Measurements from ENCODE around the gene CNTN2. TPM values are rescaled to one million over a fixed set of nuclear protein-coding genes. Genes with fewer than 3 reads are reported as not detected.

The CNTN2 gene
- total RNA-seq, 1 donor from 2014 or later = not detected

DNA sequence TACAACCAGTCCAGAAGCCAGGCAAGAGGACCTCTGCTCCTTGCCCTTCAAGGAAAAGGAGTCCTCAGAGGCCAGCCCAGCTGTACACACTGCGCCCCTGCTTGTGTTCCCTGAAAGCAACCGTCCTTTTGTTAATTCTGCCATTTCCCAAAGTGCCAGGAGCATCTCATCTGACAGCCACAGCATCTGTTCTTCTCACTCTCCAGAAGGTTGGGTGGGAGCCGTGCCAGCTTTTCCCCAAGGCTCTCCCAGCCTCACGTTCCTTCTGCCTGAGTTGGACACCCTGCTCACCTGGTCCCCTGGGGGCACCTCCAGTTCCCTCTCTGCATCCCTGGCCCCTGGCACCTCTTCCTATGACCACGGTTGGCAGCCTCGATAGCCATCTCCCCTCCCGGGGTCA is 10.5 kb upstream of the CNTN2 start:
- DNase-seq (ENCODE audit: low read depth) = no peak
- H3K4me3 ChIP-seq (ENCODE audit: low read depth, low read length) = no peak overlapping the region
- TF ChIP-seq CTCF (IDR thresholded peaks at IDR 0.05; ENCODE audit: insufficient read depth, low read length, poor library complexity, severe bottlenecking) = no peak
- peaks cover 27% of the 10 kb centered on the region for H3K27me3 ChIP-seq (ENCODE audit: control insufficient read depth, insufficient read depth, low read length)
- H3K36me3 ChIP-seq (ENCODE audit: control insufficient read depth, insufficient read depth, low read length) = no peaks in the 10 kb centered on the region

DNA sequence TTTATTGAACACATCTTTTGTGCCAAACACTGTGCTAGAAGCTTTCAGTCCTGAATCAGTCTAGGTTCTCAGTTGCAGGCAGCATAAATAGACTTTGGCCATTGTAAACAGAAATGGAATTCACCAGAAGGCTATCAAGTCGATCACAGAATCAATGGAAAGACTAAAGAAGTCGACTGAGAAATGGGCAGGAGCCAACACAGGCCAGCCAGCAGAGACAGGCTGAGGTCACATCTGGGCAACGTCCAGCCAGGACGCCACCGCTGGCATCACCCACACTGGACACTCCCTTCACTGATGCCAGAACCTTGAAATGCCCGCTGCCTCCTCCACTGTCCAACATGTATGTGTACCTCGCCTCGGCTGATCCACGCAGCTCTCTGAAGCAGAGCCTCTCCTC is 5.5 kb upstream of the CNTN2 start:
- no peak for DNase-seq (ENCODE audit: low read depth)
- no peak for TF ChIP-seq CTCF (IDR thresholded peaks at IDR 0.05; ENCODE audit: insufficient read depth, low read length, poor library complexity, severe bottlenecking)
- Histone ChIP-seq H3K27me3 (ENCODE audit: control insufficient read depth, insufficient read depth, low read length) (peaks cover 24% of the 10 kb centered on the region), H3K4me3 (ENCODE audit: low read depth, low read length) (no peak overlapping the region), H3K36me3 (ENCODE audit: control insufficient read depth, insufficient read depth, low read length) (no peaks in the 10 kb centered on the region)

DNA sequence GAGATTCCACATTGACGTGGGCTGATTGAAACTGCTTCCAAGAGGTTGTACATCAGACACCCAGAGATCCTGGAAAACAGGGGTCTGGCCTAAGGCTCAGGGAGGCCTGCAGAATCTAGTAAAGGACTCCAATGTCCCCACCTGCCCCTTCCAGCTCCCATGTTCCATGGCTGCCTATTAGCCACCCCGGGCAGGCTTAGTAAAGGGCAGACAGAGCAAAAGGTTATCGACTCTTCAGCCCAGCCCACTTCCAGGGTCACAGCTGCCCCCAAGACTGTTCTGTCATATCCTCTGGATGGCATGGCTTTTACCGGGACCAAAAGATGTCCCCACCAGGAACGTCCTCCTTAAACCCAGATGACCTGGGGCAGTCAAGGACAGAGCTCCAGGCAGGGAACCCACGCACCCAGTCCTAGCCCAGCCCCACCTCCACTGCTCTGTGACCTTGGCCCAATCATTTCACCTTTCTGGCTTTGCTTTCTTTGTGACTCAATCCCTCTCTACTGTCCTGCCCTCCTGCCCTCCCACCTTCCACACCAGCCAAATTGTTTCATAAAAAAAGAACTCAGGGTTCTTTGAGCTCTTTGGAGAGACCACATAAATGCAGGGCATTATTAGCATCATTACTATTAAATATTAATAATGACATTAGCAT is 4.8 kb upstream of the CNTN2 start:
- Histone ChIP-seq H3K27me3 (ENCODE audit: control insufficient read depth, insufficient read depth, low read length) (peaks cover 31% of the 10 kb centered on the region), H3K4me3 (ENCODE audit: low read depth, low read length) (no peak overlapping the region), H3K36me3 (ENCODE audit: control insufficient read depth, insufficient read depth, low read length) (no peaks in the 10 kb centered on the region)
- no peak for TF ChIP-seq CTCF (IDR thresholded peaks at IDR 0.05; ENCODE audit: insufficient read depth, low read length, poor library complexity, severe bottlenecking)
- DNase-seq (ENCODE audit: low read depth) = no peak

DNA sequence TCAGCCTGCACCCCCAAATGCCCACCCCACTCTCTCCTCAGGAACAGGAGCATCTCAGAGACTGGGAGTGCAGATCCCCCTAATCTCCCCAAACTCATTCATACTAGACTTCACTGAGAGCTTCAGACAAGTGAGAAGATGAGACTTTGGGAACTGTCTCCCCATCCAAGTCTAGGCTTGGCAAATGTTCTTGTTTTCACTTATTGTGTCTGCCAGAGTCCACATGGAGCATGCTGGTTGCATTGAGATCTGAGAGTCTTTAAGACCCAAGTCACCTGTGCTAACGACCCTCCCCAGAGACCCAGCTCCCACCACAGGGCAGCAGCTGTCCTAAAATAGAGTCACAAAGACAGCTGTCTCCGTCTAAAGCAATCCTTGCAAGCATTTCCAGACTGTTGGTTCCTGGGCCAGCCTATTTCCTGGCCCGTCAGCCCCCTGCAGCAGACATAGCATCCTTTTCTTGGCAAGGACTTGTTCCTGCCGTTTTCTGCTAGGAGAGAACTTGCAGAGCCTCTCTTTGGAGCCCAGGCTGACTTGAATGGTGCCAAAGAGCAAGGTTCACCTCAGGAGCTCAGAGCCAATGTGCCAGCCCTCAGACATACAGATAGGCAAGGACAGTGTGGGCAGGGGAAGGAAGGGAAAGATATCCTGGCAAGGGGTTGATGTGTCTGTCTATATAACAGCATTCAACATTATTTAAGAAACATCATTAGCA is 1.9 kb upstream of the CNTN2 start:
- peaks cover 56% of the 10 kb centered on the region for H3K27me3 ChIP-seq (ENCODE audit: control insufficient read depth, insufficient read depth, low read length)
- H3K36me3 ChIP-seq (ENCODE audit: control insufficient read depth, insufficient read depth, low read length) = no peaks in the 10 kb centered on the region

DNA sequence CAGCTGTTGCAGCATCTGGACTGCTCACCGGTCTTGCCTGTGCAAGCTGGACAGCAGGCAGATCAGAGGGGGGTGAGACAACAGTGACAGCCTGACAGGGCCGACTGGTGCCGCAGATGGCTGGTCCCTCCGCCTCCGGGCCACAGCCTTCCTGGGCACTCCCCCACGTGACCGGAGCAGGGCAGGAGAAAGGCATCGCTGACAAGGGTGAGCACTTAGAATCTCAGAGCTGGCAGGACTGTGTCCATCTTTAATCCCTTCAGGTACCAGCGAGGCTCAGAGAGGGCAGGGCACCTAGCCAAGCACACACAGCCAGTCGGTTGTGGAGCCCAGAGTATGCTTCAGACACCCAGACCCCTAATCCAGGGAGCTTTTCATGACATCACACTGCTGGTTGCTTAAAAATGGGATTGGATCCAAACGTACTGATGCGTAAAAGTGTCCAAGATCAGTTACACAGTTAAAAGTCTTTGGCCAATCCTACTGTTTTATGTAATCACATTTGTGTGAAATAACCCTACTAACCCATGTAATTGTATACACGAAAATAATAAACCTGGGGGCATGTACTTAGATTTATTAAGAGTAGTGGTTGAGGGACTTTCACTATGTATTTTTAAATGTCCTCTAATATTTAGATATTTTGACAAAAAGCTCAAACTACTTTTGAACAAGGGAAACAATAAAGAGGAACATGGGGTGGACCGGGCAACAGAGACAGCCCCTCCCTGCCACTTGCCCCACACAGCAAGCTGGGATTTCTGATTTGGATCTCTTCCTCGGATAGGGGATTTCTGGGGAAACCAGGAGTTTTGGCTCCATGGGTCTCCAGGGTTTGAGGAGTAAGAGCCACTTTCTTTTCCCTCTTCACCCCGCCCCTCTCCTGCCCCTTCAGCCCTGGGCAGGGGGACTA is 758 bp upstream of the CNTN2 start:
- Histone ChIP-seq H3K4me3 (ENCODE audit: low read depth, low read length) (no peak overlapping the region), H3K27me3 (ENCODE audit: control insufficient read depth, insufficient read depth, low read length) (peaks cover 66% of the 10 kb centered on the region), H3K36me3 (ENCODE audit: control insufficient read depth, insufficient read depth, low read length) (no peaks in the 10 kb centered on the region)
- DNase-seq (ENCODE audit: low read depth) = no peak
- TF ChIP-seq CTCF (IDR thresholded peaks at IDR 0.05; ENCODE audit: insufficient read depth, low read length, poor library complexity, severe bottlenecking) = no peak

More for the DNA sequence above, 1.9 kb upstream of the CNTN2 start:
- no peak overlapping the region for H3K4me3 ChIP-seq (ENCODE audit: low read depth, low read length)
- TF ChIP-seq CTCF (IDR thresholded peaks at IDR 0.05; ENCODE audit: insufficient read depth, low read length, poor library complexity, severe bottlenecking) = no peak
- DNase-seq (ENCODE audit: low read depth) = no peak
